MM.1S (cell line): Measurements from ENCODE around the gene TPD52L2.

Experiments
- DNase-seq: peaks from one replicate; pipeline ENCODE4 v3.0.0-alpha.2; 2015
- H2AFZ ChIP-seq: fragments of 300-600 bp; sonication (generic); 2 replicates; pipeline ENCODE4 v1.6.0; 2016; ENCODE audit warnings: antibody characterized with exemption, low read length
- H3F3A ChIP-seq: fragments of 300-600 bp; sonication (generic); 2 replicates; pipeline ENCODE4 v1.6.1; 2016; ENCODE audit warnings: mild to moderate bottlenecking, antibody characterized with exemption, low read length, moderate library complexity, mixed read lengths; ENCODE audit not compliant: insufficient read depth
- H3K27ac ChIP-seq: fragments of 300-600 bp; sonication (generic); 2 replicates; pipeline ENCODE4 v1.5.1; 2016; ENCODE audit warnings: mild to moderate bottlenecking, low read length
- H3K27me3 ChIP-seq: fragments of 300-600 bp; sonication (generic); replicated peaks from 2 replicates; pipeline ENCODE4 v1.6.0; 2016; ENCODE audit warnings: low read length; ENCODE audit not compliant: insufficient read depth
- H3K36me3 ChIP-seq: fragments of 300-600 bp; sonication (generic); replicated peaks from 2 replicates; pipeline ENCODE4 v1.6.1; 2016; ENCODE audit warnings: mild to moderate bottlenecking, low read length, mixed read lengths; ENCODE audit not compliant: insufficient read depth
- H3K4me1 ChIP-seq: fragments of 300-600 bp; sonication (generic); 2 replicates; pipeline ENCODE4 v1.6.1; 2016; ENCODE audit warnings: low read length, mixed read lengths
- H3K4me2 ChIP-seq: fragments of 300-600 bp; sonication (generic); 2 replicates; pipeline ENCODE4 v1.6.0; 2016; ENCODE audit warnings: low read depth, low read length
- H3K4me3 ChIP-seq: fragments of 300-600 bp; sonication (generic); 2 replicates; pipeline ENCODE4 v1.5.1; 2016; ENCODE audit warnings: low read length, mixed read lengths
- H3K79me2 ChIP-seq: fragments of 300-600 bp; sonication (generic); 2 replicates; pipeline ENCODE4 v1.6.1; 2016; ENCODE audit warnings: mixed run types, low read length, mixed read lengths
- H3K9ac ChIP-seq: fragments of 300-600 bp; sonication (generic); 2 replicates; pipeline ENCODE4 v1.6.1; 2016; ENCODE audit warnings: low read length, mixed read lengths
- H3K9me2 ChIP-seq: fragments of 300-600 bp; sonication (generic); replicated peaks from 2 replicates; pipeline ENCODE4 v1.6.1; 2016; ENCODE audit warnings: mild to moderate bottlenecking, low read length, mixed read lengths; ENCODE audit not compliant: insufficient read depth
- H3K9me3 ChIP-seq: fragments of 300-600 bp; sonication (generic); replicated peaks from 2 replicates; pipeline ENCODE4 v1.6.1; 2016; ENCODE audit warnings: mild to moderate bottlenecking, low read length, mixed read lengths; ENCODE audit not compliant: insufficient read depth
- H4K20me1 ChIP-seq: fragments of 300-600 bp; sonication (generic); 2 replicates; pipeline ENCODE4 v1.6.1; 2016; ENCODE audit warnings: mild to moderate bottlenecking, low read length, moderate library complexity, mixed read lengths; ENCODE audit not compliant: insufficient read depth
- CTCF ChIP-seq: fragments of 300-600 bp; sonication (generic); IDR thresholded peaks from 2 replicates; pipeline ENCODE4 v1.5.1; 2016; ENCODE audit warnings: antibody characterized with exemption, low read length, mixed read lengths
- EZH2 ChIP-seq: fragments of 300-600 bp; sonication (generic); optimal IDR thresholded peaks from 2 replicates; pipeline ENCODE3; 2017; ENCODE audit warnings: low read depth, mild to moderate bottlenecking, antibody characterized with exemption, low read length, mixed read lengths
- EZH2phosphoT487 ChIP-seq: fragments of 300-600 bp; sonication (generic); IDR thresholded peaks from 2 replicates; pipeline ENCODE4 v1.6.1; 2018; ENCODE audit warnings: antibody characterized with exemption, low read length

TPD52L2 gene

GRCh38 chr20:63859166-63859699, 5.8 kb upstream of the TPD52L2 start:
- Histone ChIP-seq H3K79me2 (peaks cover 9% of the 10 kb centered on the region; the same call in 1 of the 2 replicates), H3K4me1 (peaks cover 12% of the 10 kb centered on the region), H3K27me3 (peaks cover 14% of the 10 kb centered on the region), H3K4me3 (no peak overlapping the region), H2AFZ (no peak overlapping the region), H3K4me2 (no peak overlapping the region), H3K9me2 (no peaks in the 10 kb centered on the region), H3F3A (peaks cover 10% of the 10 kb centered on the region; the same call in 1 of the 2 replicates), H3K9me3 (no peaks in the 10 kb centered on the region), H4K20me1 (no peaks in the 10 kb centered on the region), H3K9ac (no peak overlapping the region), H3K27ac (no peak overlapping the region), H3K36me3 (no peaks in the 10 kb centered on the region)
- DNase-seq = no peak
- no peak for TF ChIP-seq CTCF
- TF ChIP-seq EZH2phosphoT487 = no peak
- no peak for TF ChIP-seq EZH2

DNA sequence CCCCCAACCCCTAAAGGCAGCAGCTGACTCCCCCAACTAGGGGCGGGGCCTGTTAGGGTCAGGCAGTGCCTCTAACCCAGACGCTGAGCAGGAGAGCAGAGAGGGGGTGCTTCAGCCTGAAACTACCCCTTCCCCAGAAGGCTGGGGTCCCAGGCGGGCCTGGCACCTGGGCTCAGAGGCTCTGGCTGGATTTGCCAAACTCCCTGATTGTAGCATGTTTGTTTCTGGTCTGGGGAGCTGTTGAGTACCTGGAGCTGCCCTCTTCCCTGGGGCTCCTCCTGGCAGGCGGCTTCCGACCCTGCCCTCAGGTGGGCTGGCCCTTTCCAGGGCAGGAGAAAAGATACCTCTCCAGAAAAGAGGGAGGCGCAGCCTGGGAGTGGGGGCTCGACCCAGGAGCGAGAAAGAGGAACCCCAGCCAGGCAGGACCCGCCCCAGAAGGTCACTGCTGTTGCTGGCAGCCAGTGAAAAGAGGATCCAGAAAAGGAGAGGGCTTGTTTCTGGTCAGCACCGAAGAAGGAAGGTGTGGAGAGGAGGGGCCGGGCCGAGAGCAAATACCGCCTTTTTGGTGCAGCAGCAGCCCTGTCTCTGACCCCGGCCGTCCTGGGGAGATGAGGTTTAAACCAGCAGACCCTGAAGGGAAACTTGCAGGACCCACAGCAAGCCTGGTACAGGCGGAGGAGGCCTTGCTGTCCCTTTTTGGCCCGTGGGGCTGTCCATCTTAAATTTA, 4.6 kb upstream of the TPD52L2 start:
- H3K4me2 ChIP-seq = no peak overlapping the region
- H3K79me2 ChIP-seq = peaks cover 12% of the 10 kb centered on the region
- peaks cover 8% of the 10 kb centered on the region for H3K4me1 ChIP-seq
- no peak for DNase-seq
- H3K27me3 ChIP-seq = peaks cover 14% of the 10 kb centered on the region
- no peaks in the 10 kb centered on the region for H3K36me3 ChIP-seq
- peaks cover 18% of the 10 kb centered on the region; the same call in 1 of the 2 replicates for H3F3A ChIP-seq
- no peak overlapping the region for H3K4me3 ChIP-seq
- H3K9me2 ChIP-seq = no peaks in the 10 kb centered on the region
- H2AFZ ChIP-seq = no peak overlapping the region
- H4K20me1 ChIP-seq = no peaks in the 10 kb centered on the region
- H3K9ac ChIP-seq = no peak overlapping the region
- H3K9me3 ChIP-seq = no peaks in the 10 kb centered on the region
- TF ChIP-seq EZH2 = no peak
- no peak for TF ChIP-seq EZH2phosphoT487
- TF ChIP-seq CTCF = no peak
- no peak overlapping the region for H3K27ac ChIP-seq

DNA sequence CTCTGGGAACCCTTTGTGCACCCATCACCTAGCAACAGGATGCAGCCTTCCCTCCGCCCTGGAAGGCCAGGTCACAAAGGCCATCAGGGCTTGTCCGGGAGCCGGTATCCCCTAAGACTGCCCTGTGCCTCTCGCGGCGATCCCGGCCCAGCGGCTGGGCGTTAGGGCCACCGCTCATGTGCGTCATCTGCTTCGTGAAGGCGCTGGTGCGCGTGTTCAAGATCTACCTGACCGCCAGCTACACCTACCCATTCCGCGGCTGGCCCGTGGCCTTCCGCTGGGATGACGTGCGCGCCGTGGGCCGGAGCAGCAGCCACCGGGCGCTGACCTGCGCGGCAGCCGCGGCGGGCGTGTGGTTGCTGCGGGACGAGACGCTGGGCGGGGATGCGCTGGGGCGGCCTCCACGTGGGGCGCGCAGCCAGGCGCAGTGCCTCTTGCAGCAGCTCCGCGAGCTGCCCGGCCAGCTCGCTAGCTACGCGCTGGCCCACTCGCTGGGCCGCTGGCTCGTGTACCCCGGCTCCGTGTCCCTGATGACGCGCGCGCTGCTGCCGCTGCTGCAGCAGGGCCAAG, 3.6 kb upstream of the TPD52L2 start, which contains the start of gene ABHD16B:
TSS of gene ABHD16B (plus strand) at position 134 of the 570 bp plus-strand sequence. CDS start at position 177, 43 bp downstream.
- TF ChIP-seq EZH2 (no peak), CTCF (no peak), EZH2phosphoT487 (no peak)

More for the DNA sequence above, 3.6 kb upstream of the TPD52L2 start, which contains the start of gene ABHD16B:
- Histone ChIP-seq H4K20me1 (no peaks in the 10 kb centered on the region), H3K27ac (no peak within 1 kb of the TSS), H3K4me3 (no peak within 1 kb of the TSS), H3K4me2 (no peak within 1 kb of the TSS), H3K36me3 (no peaks in the 10 kb centered on the region), H3K4me1 (peaks cover 8% of the 10 kb centered on the region), H3K79me2 (peaks cover 22% of the 10 kb centered on the region), H3K9ac (no peak within 1 kb of the TSS), H3K27me3 (peaks cover 14% of the 10 kb centered on the region; the same call in 1 of the 2 replicates), H2AFZ (no peak within 1 kb of the TSS), H3K9me2 (no peaks in the 10 kb centered on the region), H3F3A (peaks cover 20% of the 10 kb centered on the region; the same call in 1 of the 2 replicates), H3K9me3 (no peaks in the 10 kb centered on the region)
- DNase-seq = no peak
